Heart left ventricle (tissue), 16 donors: ENCODE results near the gene PGBD5. TPM values are rescaled to one million over a fixed set of nuclear protein-coding genes. Genes with fewer than 3 reads are reported as not detected.
A peak's percentile ranks its signal among the peaks of the same experiment; 100 is the strongest.

Experiments used
- ATAC-seq, 4 donors: fragments of 200-7000 bp; cut with Tn5 transposase; one replicate each; pipeline ENCODE4 v1.9.1; 2020 to 2022; ENCODE audit warnings: moderate library complexity in 4 of 4, mild to moderate bottlenecking in 3 of 4, moderate number of reproducible peaks in 1 of 4
- DNase-seq, 5 donors: peaks; one replicate each; pipeline ENCODE4 v3.0.0-alpha.2; 2020
- H3K27ac ChIP-seq, 12 donors: fragments of 200-600 bp; sonication (generic) in 4 of 12; one replicate each; pipeline versions ENCODE4 v1.5.0 to v1.8.0; 2016 to 2022; ENCODE audit warnings: mild to moderate bottlenecking in 2 of 12
- H3K27me3 ChIP-seq, 9 donors: fragments of 200-600 bp; sonication (generic) in 2 of 9; one replicate each; pipeline versions ENCODE4 v1.5.1 to v1.8.0; 2016 to 2022; ENCODE audit warnings: mild to moderate bottlenecking in 3 of 9
- H3K36me3 ChIP-seq, 9 donors: fragments of 200-600 bp; sonication (generic) in 2 of 9; one replicate each; pipeline versions ENCODE4 v1.5.0 to v1.8.0; 2018 to 2022; ENCODE audit warnings: mild to moderate bottlenecking in 2 of 9
- H3K4me1 ChIP-seq, 12 donors: fragments of 200-600 bp; sonication (generic) in 4 of 12; one replicate each; pipeline versions ENCODE4 v1.5.0 to v1.8.0; 2016 to 2022; ENCODE audit warnings: mild to moderate bottlenecking in 3 of 12
- H3K4me3 ChIP-seq, 12 donors: fragments of 200-600 bp; sonication (generic) in 4 of 12; one replicate each; pipeline versions ENCODE4 v1.5.0 to v1.8.0; 2017 to 2022; ENCODE audit warnings: mild to moderate bottlenecking in 9 of 12, moderate library complexity in 4 of 12
- H3K9me3 ChIP-seq, 12 donors: fragments of 200-600 bp; sonication (generic) in 4 of 12; one replicate each; pipeline versions ENCODE4 v1.5.0 to v1.8.0; 2016 to 2022; ENCODE audit warnings: mild to moderate bottlenecking in 1 of 12
- CTCF ChIP-seq, 12 donors: fragments of 200-600 bp; sonication (generic) in 4 of 12; IDR thresholded peaks; one replicate each; pipeline versions ENCODE4 v1.5.0 to v1.8.0; 2018 to 2022; ENCODE audit warnings: antibody characterized with exemption in 12 of 12, mild to moderate bottlenecking in 5 of 12
- POLR2A ChIP-seq, 2 donors: fragments of 450-650 bp; IDR thresholded peaks; one replicate each; pipeline ENCODE4 v1.6.1; 2017; ENCODE audit warnings: antibody characterized with exemption in 2 of 2, mild to moderate bottlenecking in 2 of 2, moderate library complexity in 2 of 2
- WGBS, 4 donors: extraction: QIAGEN DNeasy Blood & Tissue Kit in 2 of 4; methylation state at CpG; one replicate each; pipeline versions ENCODE4 v1.1.5 to v1.1.7; 2013 to 2018; 5-methylcytosine and 5-hydroxymethylcytosine counted together
- intact Hi-C, 10 donors: fragments of 100-400 bp; cut with DNase I; formaldehyde crosslinking; loops; one replicate each; pipeline versions ENCODE4 v1.11.1 to v1.14.2; 2022
- polyA plus RNA-seq, 2 donors: library from polyadenylated mRNA; stranded (reverse); fragments of 200-250 nt; gene quantifications; one replicate each; pipeline ENCODE4 v1.2.3, GENCODE V29; 2013
- total RNA-seq, 9 donors: library from RNA; depleted of rRNA in 2 of 9; stranded (reverse); fragments of >200 nt in 2 of 9; fragmentation: NEBNext Ultra II Directional in 3 of 9; extraction: Animal tissue kit (Norgen Biotek cat#: 25700) in 3 of 9; gene quantifications; one replicate each; pipeline versions ENCODE4 v1.1.0 to v1.2.4, GENCODE V29; 2016 to 2023
- donor health status: ischemic (EF 13 %, LVEDD 7.1; RV severe dilation, severe dysfunction).
- donor health status: healthy with polysubstance abuse.
- donor health status: DM: no; HTN: yes; CAD: no.
- donor health status: DM: no; HTN: no; CAD: no.
- donor health status: ischemic (EF 25% LVEDD 6.9; RV normal size, moderate dysfunction).
- donor health status: ischemic (EF 25% LVEDD 5.7; RV mildly dilated, moderate dysfunction).
- donor health status: healthy.
- donor health status: DM: yes; HTN: yes; CAD: no.
- donor health status: ischemic (EF 35%, LVEDD 5.7; RV mildly dilated, moderate dysfunction).
- donor health status: nonischemic (EF 11% LVEDD 7.7; RV severe dilation, severe dysfunction).
- donor health status: DM: yes; HTN: yes; CAD: no.
- donor health status: PGD.
- donor health status: ischemic (EF 29% LVEDD 5.4; RV normal size, mild dysfunction).
- donor health status: nonischemic (EF 23%, LVEDD 6.1; RV moderate dilation, normal function).

Gene PGBD5
- total and polyA plus RNA-seq, 11 donors = 1.3 to 16.1 (median 6.3) TPM

- no peak for ATAC-seq
- Histone ChIP-seq H3K9me3 (no peaks in the 10 kb centered on the region), H3K27ac (no peak overlapping the region), H3K4me3 (no peak overlapping the region), H3K27me3 (peaks cover 0 to 9% (median 0%) of the 10 kb centered on the region in 9 donors), H3K4me1 (peaks cover 0 to 16% (median 1%) of the 10 kb centered on the region in 12 donors), H3K36me3 (no peaks in the 10 kb centered on the region)
- 95 to 98% (median 95%) methylated on average over 14 to 15 of the region's 15 CpGs for WGBS, 4 donors
- intact Hi-C loops = loop anchor here (1.0 to 10.0 kb wide), 10 partner anchors 92 to 1055 kb away; partner anchors contain the start of gene ABCB10 (in 5 of the 10)
- DNase-seq = no peak
- TF ChIP-seq CTCF (IDR thresholded peaks at IDR 0.05) (no peak), POLR2A (IDR thresholded peaks at IDR 0.05) (no peak)
Observed at GRCh38 chr1:230309646-230310177, 116.4 kb downstream of the PGBD5 start.

GRCh38 chr1:230308821-230309220 is 117.3 kb downstream of the PGBD5 start:
- intact Hi-C loops = loop anchor here in 3 of 10 donors (2.0 to 10.0 kb wide), 5 partner anchors 464 to 1054 kb away; partner anchors contain the start of gene ABCB10 (in 1 of the 3)
- no peaks in the 10 kb centered on the region for H3K36me3 ChIP-seq
- no peak for ATAC-seq
- H3K27me3 ChIP-seq = peaks cover 0 to 9% (median 0%) of the 10 kb centered on the region in 9 donors
- no peak overlapping the region for H3K4me3 ChIP-seq
- no peak for DNase-seq
- 90 to 96% (median 95%) methylated on average over 14 to 17 of the region's 17 CpGs for WGBS, 4 donors
- peaks cover 0 to 22% (median 3%) of the 10 kb centered on the region in 12 donors for H3K4me1 ChIP-seq
- H3K9me3 ChIP-seq = no peaks in the 10 kb centered on the region
- H3K27ac ChIP-seq = no peak overlapping the region
- TF ChIP-seq CTCF (IDR thresholded peaks at IDR 0.05) (no peak), POLR2A (IDR thresholded peaks at IDR 0.05) (no peak)

DNA sequence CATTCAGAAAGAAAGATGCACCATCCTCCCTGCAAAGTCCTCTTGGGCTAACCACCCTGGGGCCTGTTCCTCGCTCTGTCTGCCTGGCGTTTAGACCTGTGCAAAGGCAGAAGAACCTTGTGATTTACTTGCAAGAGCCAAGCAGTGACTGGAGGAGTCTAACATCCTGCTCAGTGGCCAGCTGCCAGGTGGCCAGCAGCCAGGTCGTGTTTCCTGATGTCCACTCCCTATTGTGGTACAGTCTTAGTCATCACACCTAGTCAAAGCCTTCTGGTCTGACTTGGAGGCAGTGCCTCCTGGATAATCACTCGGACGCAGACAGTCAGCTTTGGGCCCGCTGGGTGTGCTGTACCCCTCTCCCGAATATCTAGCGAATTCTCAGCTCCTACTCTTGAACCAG is 118.1 kb downstream of the PGBD5 start:
- 67 to 79% (median 71%) methylated on average over 8 of the region's 8 CpGs for WGBS, 4 donors
- ATAC-seq = peak; percentile 30 to 81 (median 66)
- no peak overlapping the region for H3K4me3 ChIP-seq
- no peak overlapping the region for H3K27ac ChIP-seq
- H3K9me3 ChIP-seq = no peaks in the 10 kb centered on the region
- peaks cover 0 to 27% (median 5%) of the 10 kb centered on the region in 12 donors for H3K4me1 ChIP-seq
- no peaks in the 10 kb centered on the region for H3K36me3 ChIP-seq
- TF ChIP-seq CTCF (IDR thresholded peaks at IDR 0.05) = no peak
- no peak for TF ChIP-seq POLR2A (IDR thresholded peaks at IDR 0.05)
- intact Hi-C loops = loop anchor here in 3 of 10 donors (2.0 to 10.0 kb wide), 5 partner anchors 463 to 1053 kb away; partner anchors contain the start of gene ABCB10 (in 1 of the 3)
- H3K27me3 ChIP-seq = peaks cover 0 to 5% (median 0%) of the 10 kb centered on the region in 9 donors
- DNase-seq = peak; percentile 69 to 86 (median 71)

GRCh38 chr1:230307213-230307612 is 118.9 kb downstream of the PGBD5 start:
- WGBS, 4 donors = 42 to 54% (median 46%) methylated on average over 4 of the region's 4 CpGs
- H3K4me1 ChIP-seq = peaks cover 0 to 27% (median 5%) of the 10 kb centered on the region in 12 donors
- no peaks in the 10 kb centered on the region for H3K9me3 ChIP-seq
- no peak overlapping the region for H3K27ac ChIP-seq
- intact Hi-C loops = loop anchor here in 2 of 10 donors (5.0 to 10.0 kb wide), 4 partner anchors 462 to 1052 kb away; partner anchors contain the start of gene ABCB10 (in 1 of the 2)
- no peak overlapping the region for H3K4me3 ChIP-seq
- no peak for TF ChIP-seq CTCF (IDR thresholded peaks at IDR 0.05)
- TF ChIP-seq POLR2A (IDR thresholded peaks at IDR 0.05) = no peak
- no peaks in the 10 kb centered on the region for H3K27me3 ChIP-seq
- ATAC-seq (no peak), DNase-seq (no peak)
- no peaks in the 10 kb centered on the region for H3K36me3 ChIP-seq
